ENCODE results near the gene IKZF3. TPM values are rescaled to one million over a fixed set of nuclear protein-coding genes. Genes with fewer than 3 reads are reported as not detected.

The IKZF3 gene
- total RNA-seq, 2 donors from 2014 or later = 0.11 to 0.18 TPM

DNA sequence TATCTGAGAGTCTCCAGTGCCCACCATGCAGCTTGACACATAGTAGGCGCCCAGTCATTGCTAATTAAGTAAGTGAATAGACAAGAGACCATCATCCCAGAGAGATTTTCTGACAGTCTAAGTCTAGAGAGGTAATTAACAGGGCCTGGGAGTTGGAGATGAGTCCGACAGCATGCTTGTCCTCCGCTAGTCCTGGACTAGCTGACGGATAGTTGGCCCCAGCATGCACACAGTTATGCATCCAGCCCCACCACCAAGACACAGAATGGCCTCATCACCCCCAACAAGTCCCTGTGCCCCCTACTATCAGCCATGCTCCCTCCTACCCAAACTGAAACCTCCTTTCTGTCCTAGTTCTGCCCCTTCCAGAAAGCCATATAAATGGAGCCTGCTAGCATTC is 116.4 kb downstream of the IKZF3 start:
- H3K4me3 ChIP-seq (ENCODE audit: low read length) = no peak overlapping the region
- no peak overlapping the region for H3K27ac Mint-ChIP-seq
- DNase-seq = no peak
- no peaks in the 10 kb centered on the region for H3K4me1 ChIP-seq (ENCODE audit: control insufficient read depth, insufficient read depth, low read length)
- H3K4me3 Mint-ChIP-seq = no peak overlapping the region
- H3K27ac ChIP-seq (ENCODE audit: low read depth, low read length) = no peak overlapping the region
- WGBS, 2 experiments (ENCODE audit: insufficient coverage in 1 of 2, insufficient read length in 1 of 2) = 91% methylated on average over 4 of the region's 4 CpGs; no CpG with 5 or more reads in 1 of the 2 experiments
- TF ChIP-seq, protein P1, sequence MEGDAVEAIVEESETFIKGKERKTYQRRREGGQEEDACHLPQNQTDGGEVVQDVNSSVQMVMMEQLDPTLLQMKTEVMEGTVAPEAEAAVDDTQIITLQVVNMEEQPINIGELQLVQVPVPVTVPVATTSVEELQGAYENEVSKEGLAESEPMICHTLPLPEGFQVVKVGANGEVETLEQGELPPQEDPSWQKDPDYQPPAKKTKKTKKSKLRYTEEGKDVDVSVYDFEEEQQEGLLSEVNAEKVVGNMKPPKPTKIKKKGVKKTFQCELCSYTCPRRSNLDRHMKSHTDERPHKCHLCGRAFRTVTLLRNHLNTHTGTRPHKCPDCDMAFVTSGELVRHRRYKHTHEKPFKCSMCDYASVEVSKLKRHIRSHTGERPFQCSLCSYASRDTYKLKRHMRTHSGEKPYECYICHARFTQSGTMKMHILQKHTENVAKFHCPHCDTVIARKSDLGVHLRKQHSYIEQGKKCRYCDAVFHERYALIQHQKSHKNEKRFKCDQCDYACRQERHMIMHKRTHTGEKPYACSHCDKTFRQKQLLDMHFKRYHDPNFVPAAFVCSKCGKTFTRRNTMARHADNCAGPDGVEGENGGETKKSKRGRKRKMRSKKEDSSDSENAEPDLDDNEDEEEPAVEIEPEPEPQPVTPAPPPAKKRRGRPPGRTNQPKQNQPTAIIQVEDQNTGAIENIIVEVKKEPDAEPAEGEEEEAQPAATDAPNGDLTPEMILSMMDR (conservative IDR thresholded peaks at IDR 0.05) = no peak
- H3K9me3 Mint-ChIP-seq = no peaks in the 10 kb centered on the region
- no peaks in the 10 kb centered on the region for H3K27me3 Mint-ChIP-seq (ENCODE audit: insufficient read depth)
- H3K36me3 Mint-ChIP-seq (ENCODE audit: low read depth) = peaks cover 41% of the 10 kb centered on the region
- H3K27me3 ChIP-seq (ENCODE audit: control insufficient read depth, insufficient read depth, low read length, poor library complexity, severe bottlenecking) = no peaks in the 10 kb centered on the region
- no peaks in the 10 kb centered on the region for H3K9me3 ChIP-seq (ENCODE audit: control insufficient read depth, low read length)
- H3K4me1 Mint-ChIP-seq = peaks cover 6% of the 10 kb centered on the region
- no peak overlapping the region for H3K9ac ChIP-seq (ENCODE audit: extremely low read depth, low read length, poor library complexity, severe bottlenecking)
- peaks cover 12% of the 10 kb centered on the region for H3K36me3 ChIP-seq (ENCODE audit: control insufficient read depth, insufficient read depth, low read length)

DNA sequence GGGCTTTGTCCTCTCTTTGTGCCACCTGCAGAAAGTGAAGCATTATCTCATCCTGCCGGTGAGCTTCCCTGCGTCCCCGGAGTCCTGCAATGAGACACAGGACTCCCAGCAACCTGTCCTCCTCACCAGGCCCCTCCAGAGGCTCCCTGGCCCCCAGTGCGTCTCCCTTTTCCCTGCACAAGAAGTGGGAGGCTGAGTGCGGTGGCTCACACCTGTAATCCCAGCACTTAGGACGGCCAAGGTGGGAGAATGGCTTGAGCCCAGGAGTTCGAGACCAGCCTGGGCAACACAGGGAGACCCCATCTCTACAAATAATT is 118.0 kb downstream of the IKZF3 start:
- Histone ChIP-seq H3K27me3 (ENCODE audit: control insufficient read depth, insufficient read depth, low read length, poor library complexity, severe bottlenecking) (no peaks in the 10 kb centered on the region), H3K9me3 (ENCODE audit: control insufficient read depth, low read length) (no peaks in the 10 kb centered on the region), H3K4me3 (ENCODE audit: low read length) (no peak overlapping the region), H3K27ac (ENCODE audit: low read depth, low read length) (no peak overlapping the region), H3K9ac (ENCODE audit: extremely low read depth, low read length, poor library complexity, severe bottlenecking) (no peak overlapping the region), H3K4me1 (ENCODE audit: control insufficient read depth, insufficient read depth, low read length) (no peaks in the 10 kb centered on the region), H3K36me3 (ENCODE audit: control insufficient read depth, insufficient read depth, low read length) (peaks cover 13% of the 10 kb centered on the region)
- no peak for DNase-seq
- Mint-ChIP-seq H3K4me3 (no peak overlapping the region), H3K27me3 (ENCODE audit: insufficient read depth) (no peaks in the 10 kb centered on the region), H3K4me1 (peaks cover 5% of the 10 kb centered on the region), H3K27ac (no peak overlapping the region), H3K9me3 (no peaks in the 10 kb centered on the region), H3K36me3 (ENCODE audit: low read depth) (peaks cover 44% of the 10 kb centered on the region)
- WGBS, 2 experiments (ENCODE audit: insufficient coverage in 1 of 2, insufficient read length in 1 of 2) = 94 to 96% methylated on average over 4 to 7 of the region's 7 CpGs
- TF ChIP-seq, protein P1 (conservative IDR thresholded peaks at IDR 0.05) = no peak

DNA sequence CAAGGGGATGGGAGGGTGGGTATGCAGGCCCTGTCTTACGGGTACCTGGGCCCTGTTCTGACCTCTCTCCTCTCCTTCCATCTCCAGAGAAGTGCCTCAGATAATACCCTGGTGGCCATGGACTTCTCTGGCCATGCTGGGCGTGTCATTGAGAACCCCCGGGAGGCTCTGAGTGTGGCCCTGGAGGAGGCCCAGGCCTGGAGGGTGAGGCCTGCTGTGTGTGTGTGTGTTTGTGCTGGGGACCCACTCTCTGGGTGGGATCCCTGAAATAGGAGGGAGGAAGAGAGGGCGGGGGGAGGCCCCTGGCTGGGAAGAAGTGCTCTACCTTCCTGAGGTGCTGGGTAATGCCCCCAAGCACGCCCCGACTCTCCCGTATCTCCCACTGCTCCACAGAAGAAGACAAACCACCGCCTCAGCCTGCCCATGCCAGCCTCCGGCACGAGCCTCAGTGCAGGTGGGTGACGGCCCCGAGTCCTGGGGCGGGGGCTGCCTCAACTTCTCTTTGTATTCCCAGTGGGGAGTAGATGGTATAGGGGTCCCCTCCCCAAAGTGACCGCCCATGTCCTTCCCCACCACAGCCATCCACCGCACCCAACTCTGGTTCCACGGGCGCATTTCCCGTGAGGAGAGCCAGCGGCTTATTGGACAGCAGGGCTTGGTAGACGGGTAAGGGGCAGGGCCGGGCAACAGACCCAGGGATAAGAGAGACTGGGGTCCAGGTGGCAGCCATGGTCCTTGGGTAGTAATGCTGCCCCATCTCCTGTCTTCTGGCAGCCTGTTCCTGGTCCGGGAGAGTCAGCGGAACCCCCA is 118.6 kb downstream of the IKZF3 start:
- H3K9me3 ChIP-seq (ENCODE audit: control insufficient read depth, low read length) = no peaks in the 10 kb centered on the region
- H3K4me1 ChIP-seq (ENCODE audit: control insufficient read depth, insufficient read depth, low read length) = no peaks in the 10 kb centered on the region
- 87 to 96% methylated on average over 3 to 22 of the region's 23 CpGs for WGBS, 2 experiments (ENCODE audit: insufficient coverage in 1 of 2, insufficient read length in 1 of 2)
- Mint-ChIP-seq H3K27ac (no peak overlapping the region), H3K9me3 (no peaks in the 10 kb centered on the region), H3K4me3 (no peak overlapping the region), H3K27me3 (ENCODE audit: insufficient read depth) (no peaks in the 10 kb centered on the region), H3K36me3 (ENCODE audit: low read depth) (peaks cover 44% of the 10 kb centered on the region), H3K4me1 (peaks cover 11% of the 10 kb centered on the region)
- no peak overlapping the region for H3K27ac ChIP-seq (ENCODE audit: low read depth, low read length)
- no peaks in the 10 kb centered on the region for H3K27me3 ChIP-seq (ENCODE audit: control insufficient read depth, insufficient read depth, low read length, poor library complexity, severe bottlenecking)
- H3K36me3 ChIP-seq (ENCODE audit: control insufficient read depth, insufficient read depth, low read length) = peaks cover 13% of the 10 kb centered on the region
- no peak overlapping the region for H3K4me3 ChIP-seq (ENCODE audit: low read length)
- TF ChIP-seq, protein P1 (conservative IDR thresholded peaks at IDR 0.05) = no peak
- DNase-seq = no peak
- no peak overlapping the region for H3K9ac ChIP-seq (ENCODE audit: extremely low read depth, low read length, poor library complexity, severe bottlenecking)

Measured in endodermal cell (in vitro differentiated cells).